Measurements from ENCODE around the gene DOK5. TPM values are rescaled to one million over a fixed set of nuclear protein-coding genes. Genes with fewer than 3 reads are reported as not detected.

DOK5 gene
- total and polyA plus RNA-seq, 4 donors = 0.37 to 3.1 (median 0.46) TPM

DNA sequence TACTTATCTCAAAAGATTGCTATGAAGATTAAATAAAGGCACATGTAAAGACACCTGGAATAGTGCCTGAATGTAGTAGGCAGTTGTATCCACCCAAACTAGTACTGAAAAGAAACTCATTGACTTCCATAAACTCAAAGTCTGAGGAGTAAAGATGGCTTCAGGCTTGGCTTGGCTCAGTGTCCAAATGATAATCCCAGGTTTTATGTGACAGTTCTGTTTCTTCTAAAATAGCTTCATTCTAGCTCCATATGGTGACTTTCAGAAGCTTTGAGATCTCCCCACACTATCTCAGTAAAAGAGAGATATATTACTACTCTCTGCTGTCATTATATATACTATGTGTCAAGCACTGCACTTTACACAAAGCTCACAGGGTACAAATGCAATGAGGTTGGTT is 121.3 kb downstream of the DOK5 start:
- no peak overlapping the region for H3K4me3 ChIP-seq
- no peaks in the 10 kb centered on the region for H3K4me1 ChIP-seq (ENCODE audit: control insufficient read depth in 5 of 5, insufficient read depth in 5 of 5, low read length in 5 of 5)
- ATAC-seq (ENCODE audit: insufficient read depth, low FRiP score) (no peak), DNase-seq (no peak)
- H3K27ac ChIP-seq (ENCODE audit: low read depth in 1 of 2, low read length in 1 of 2) = no peak overlapping the region
- H3K27me3 ChIP-seq (ENCODE audit: control insufficient read depth in 3 of 3, insufficient read depth in 3 of 3, low read length in 2 of 3) = no peaks in the 10 kb centered on the region
- peaks cover 0 to 5% (median 3%) of the 10 kb centered on the region in 4 donors for H3K9me3 ChIP-seq (ENCODE audit: control insufficient read depth in 4 of 4, insufficient read depth in 3 of 4, low read length in 3 of 4)
- no peaks in the 10 kb centered on the region for H3K36me3 ChIP-seq (ENCODE audit: control insufficient read depth in 4 of 4, insufficient read depth in 4 of 4, low read length in 4 of 4)
- H3K9ac ChIP-seq (ENCODE audit: insufficient read depth in 1 of 2, low read length in 2 of 2) = no peak overlapping the region
- TF ChIP-seq, protein P1, sequence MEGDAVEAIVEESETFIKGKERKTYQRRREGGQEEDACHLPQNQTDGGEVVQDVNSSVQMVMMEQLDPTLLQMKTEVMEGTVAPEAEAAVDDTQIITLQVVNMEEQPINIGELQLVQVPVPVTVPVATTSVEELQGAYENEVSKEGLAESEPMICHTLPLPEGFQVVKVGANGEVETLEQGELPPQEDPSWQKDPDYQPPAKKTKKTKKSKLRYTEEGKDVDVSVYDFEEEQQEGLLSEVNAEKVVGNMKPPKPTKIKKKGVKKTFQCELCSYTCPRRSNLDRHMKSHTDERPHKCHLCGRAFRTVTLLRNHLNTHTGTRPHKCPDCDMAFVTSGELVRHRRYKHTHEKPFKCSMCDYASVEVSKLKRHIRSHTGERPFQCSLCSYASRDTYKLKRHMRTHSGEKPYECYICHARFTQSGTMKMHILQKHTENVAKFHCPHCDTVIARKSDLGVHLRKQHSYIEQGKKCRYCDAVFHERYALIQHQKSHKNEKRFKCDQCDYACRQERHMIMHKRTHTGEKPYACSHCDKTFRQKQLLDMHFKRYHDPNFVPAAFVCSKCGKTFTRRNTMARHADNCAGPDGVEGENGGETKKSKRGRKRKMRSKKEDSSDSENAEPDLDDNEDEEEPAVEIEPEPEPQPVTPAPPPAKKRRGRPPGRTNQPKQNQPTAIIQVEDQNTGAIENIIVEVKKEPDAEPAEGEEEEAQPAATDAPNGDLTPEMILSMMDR (IDR thresholded peaks at IDR 0.05; ENCODE audit: control extremely low read depth, extremely low read depth) = no peak

DNA sequence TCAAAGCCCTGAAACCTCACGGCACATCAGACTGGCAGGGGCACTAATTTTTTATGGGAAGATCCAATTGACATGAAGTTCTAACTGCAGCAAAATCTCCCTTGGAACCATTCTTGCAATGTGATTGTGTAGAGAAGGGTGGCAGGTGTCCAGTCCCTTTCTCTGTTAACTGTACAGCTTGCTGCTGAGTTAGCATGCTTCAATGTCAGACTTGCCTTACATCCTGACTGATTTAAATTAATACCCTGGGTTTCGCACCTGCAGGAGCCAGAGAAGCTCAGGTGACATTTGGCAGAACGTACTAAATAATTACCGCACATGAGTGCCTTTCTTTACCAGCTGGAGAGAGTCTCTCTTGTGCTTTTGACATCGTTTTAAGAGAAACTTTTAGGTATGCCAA is 123.0 kb downstream of the DOK5 start:
- Histone ChIP-seq H3K9me3 (ENCODE audit: control insufficient read depth in 4 of 4, insufficient read depth in 3 of 4, low read length in 3 of 4) (peaks cover 0 to 5% (median 3%) of the 10 kb centered on the region in 4 donors), H3K4me1 (ENCODE audit: control insufficient read depth in 5 of 5, insufficient read depth in 5 of 5, low read length in 5 of 5) (no peaks in the 10 kb centered on the region), H3K27ac (ENCODE audit: low read depth in 1 of 2, low read length in 1 of 2) (no peak overlapping the region), H3K27me3 (ENCODE audit: control insufficient read depth in 3 of 3, insufficient read depth in 3 of 3, low read length in 2 of 3) (no peaks in the 10 kb centered on the region), H3K9ac (ENCODE audit: insufficient read depth in 1 of 2, low read length in 2 of 2) (no peak overlapping the region), H3K4me3 (no peak overlapping the region), H3K36me3 (ENCODE audit: control insufficient read depth in 4 of 4, insufficient read depth in 4 of 4, low read length in 4 of 4) (no peaks in the 10 kb centered on the region)
- TF ChIP-seq, protein P1 (IDR thresholded peaks at IDR 0.05; ENCODE audit: control extremely low read depth, extremely low read depth) = no peak
- no peak for DNase-seq
- no peak for ATAC-seq (ENCODE audit: insufficient read depth, low FRiP score)
- 77 to 85% methylated on average over 5 of the region's 5 CpGs for WGBS, 2 donors

DNA sequence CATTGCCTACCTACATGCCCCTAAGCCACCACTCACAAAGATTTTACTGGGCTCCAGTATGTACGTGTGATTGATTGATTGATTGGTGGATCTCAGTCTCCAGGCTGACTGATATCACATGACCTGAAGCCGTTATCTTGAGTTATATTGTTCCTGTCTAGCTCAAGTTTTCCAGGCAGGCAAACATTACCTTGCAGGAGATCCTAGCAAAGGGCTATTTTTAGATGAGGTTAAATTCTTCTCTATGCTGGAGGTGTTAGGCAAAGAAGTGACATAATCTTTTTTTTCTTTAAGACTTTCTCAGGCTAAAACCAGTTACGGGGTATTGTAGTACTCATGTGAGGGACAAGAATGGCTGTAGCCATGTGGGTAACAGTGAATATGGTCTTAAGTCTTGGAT is 125.2 kb downstream of the DOK5 start:
- Histone ChIP-seq H3K4me1 (ENCODE audit: control insufficient read depth in 5 of 5, insufficient read depth in 5 of 5, low read length in 5 of 5) (no peaks in the 10 kb centered on the region), H3K36me3 (ENCODE audit: control insufficient read depth in 4 of 4, insufficient read depth in 4 of 4, low read length in 4 of 4) (no peaks in the 10 kb centered on the region), H3K27ac (ENCODE audit: low read depth in 1 of 2, low read length in 1 of 2) (no peak overlapping the region), H3K4me3 (no peak overlapping the region), H3K27me3 (ENCODE audit: control insufficient read depth in 3 of 3, insufficient read depth in 3 of 3, low read length in 2 of 3) (no peaks in the 10 kb centered on the region), H3K9me3 (ENCODE audit: control insufficient read depth in 4 of 4, insufficient read depth in 3 of 4, low read length in 3 of 4) (peaks cover 0 to 5% (median 3%) of the 10 kb centered on the region in 4 donors), H3K9ac (ENCODE audit: insufficient read depth in 1 of 2, low read length in 2 of 2) (no peak overlapping the region)
- WGBS, 2 donors = 61 to 84% methylated on average over 3 of the region's 3 CpGs
- TF ChIP-seq, protein P1 (IDR thresholded peaks at IDR 0.05; ENCODE audit: control extremely low read depth, extremely low read depth) = no peak
- DNase-seq = no peak
- no peak for ATAC-seq (ENCODE audit: insufficient read depth, low FRiP score)

DNA sequence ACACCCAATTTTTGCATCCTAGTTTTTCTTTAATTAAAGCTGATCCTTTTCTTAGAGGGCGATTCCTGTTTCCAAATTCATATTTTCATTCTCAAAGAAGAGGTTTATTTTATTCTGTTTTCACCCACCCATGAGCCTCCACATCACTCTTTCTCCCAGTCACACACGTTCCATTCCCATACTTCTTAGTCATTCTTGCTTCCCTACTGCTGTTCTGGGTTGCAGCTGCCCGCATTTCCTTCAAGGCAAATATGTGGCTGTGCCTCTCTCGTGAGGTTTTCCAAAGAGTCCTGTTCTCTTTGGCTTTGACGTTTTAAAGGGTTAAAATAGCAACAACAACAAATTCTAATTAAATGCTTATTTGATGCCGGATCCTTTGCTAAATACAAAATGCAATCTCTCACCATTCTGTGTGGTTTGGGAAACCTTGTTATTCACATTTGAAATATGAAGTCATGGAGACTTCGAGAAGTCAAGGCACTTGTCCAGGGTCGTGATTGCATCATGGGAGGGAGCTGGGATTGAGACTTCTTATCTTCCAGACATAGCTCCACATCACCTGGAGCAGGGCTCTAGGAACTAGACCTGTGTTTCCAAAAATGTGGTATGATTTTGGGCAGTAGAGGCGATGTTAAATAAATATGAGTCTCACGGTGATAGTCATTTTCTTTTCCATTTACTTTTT is 126.6 kb downstream of the DOK5 start:
- 71 to 72% methylated on average over 10 of the region's 10 CpGs for WGBS, 2 donors
- H3K4me3 ChIP-seq = no peak overlapping the region
- H3K27ac ChIP-seq (ENCODE audit: low read depth in 1 of 2, low read length in 1 of 2) = no peak overlapping the region
- no peaks in the 10 kb centered on the region for H3K4me1 ChIP-seq (ENCODE audit: control insufficient read depth in 5 of 5, insufficient read depth in 5 of 5, low read length in 5 of 5)
- no peaks in the 10 kb centered on the region for H3K36me3 ChIP-seq (ENCODE audit: control insufficient read depth in 4 of 4, insufficient read depth in 4 of 4, low read length in 4 of 4)
- H3K27me3 ChIP-seq (ENCODE audit: control insufficient read depth in 3 of 3, insufficient read depth in 3 of 3, low read length in 2 of 3) = no peaks in the 10 kb centered on the region
- peaks cover 0 to 5% (median 3%) of the 10 kb centered on the region in 4 donors for H3K9me3 ChIP-seq (ENCODE audit: control insufficient read depth in 4 of 4, insufficient read depth in 3 of 4, low read length in 3 of 4)
- TF ChIP-seq, protein P1 (IDR thresholded peaks at IDR 0.05; ENCODE audit: control extremely low read depth, extremely low read depth) = no peak
- DNase-seq = no peak
- no peak for ATAC-seq (ENCODE audit: insufficient read depth, low FRiP score)
- no peak overlapping the region for H3K9ac ChIP-seq (ENCODE audit: insufficient read depth in 1 of 2, low read length in 2 of 2)
